Measurements from ENCODE around the gene NAXD. TPM values are rescaled to one million over a fixed set of nuclear protein-coding genes. Genes with fewer than 3 reads are reported as not detected.

Gene NAXD
- total RNA-seq, 1 donor from 2014 or later = 17.2 TPM

DNA sequence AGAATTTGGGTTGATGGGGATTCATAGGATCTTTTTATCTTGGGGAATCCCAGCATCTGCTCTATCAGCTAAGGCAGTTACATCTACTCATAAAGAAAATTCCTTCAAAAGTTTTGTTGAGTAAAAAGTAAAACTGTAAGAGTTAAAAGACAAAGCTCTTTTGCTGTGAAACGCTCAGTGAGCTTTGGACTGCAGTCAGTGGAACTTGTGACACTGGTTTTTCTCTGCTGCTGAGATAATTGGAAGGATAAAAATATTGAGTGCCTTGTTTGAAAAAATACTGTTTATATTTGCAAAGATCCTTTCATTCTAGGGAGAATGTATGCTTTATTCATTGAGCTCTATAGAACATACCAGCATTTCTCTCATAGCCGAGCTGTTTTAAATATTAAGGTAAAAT, 5.3 kb downstream of the NAXD start:
- Histone ChIP-seq H3K9me3 (no peaks in the 10 kb centered on the region), H3K27ac (no peak overlapping the region), H3K36me3 (peaks cover 0 to 19% of the 10 kb centered on the region in 2 donors), H3K4me1 (peaks cover 39% of the 10 kb centered on the region), H3K27me3 (no peaks in the 10 kb centered on the region), H3K4me3 (no peak overlapping the region)
- TF ChIP-seq POLR2AphosphoS5 (IDR thresholded peaks at IDR 0.05; ENCODE audit: insufficient read depth in 1 of 2, low read depth in 1 of 2) (no peak), POLR2A (IDR thresholded peaks at IDR 0.05) (no peak)
- TF ChIP-seq, protein P1, sequence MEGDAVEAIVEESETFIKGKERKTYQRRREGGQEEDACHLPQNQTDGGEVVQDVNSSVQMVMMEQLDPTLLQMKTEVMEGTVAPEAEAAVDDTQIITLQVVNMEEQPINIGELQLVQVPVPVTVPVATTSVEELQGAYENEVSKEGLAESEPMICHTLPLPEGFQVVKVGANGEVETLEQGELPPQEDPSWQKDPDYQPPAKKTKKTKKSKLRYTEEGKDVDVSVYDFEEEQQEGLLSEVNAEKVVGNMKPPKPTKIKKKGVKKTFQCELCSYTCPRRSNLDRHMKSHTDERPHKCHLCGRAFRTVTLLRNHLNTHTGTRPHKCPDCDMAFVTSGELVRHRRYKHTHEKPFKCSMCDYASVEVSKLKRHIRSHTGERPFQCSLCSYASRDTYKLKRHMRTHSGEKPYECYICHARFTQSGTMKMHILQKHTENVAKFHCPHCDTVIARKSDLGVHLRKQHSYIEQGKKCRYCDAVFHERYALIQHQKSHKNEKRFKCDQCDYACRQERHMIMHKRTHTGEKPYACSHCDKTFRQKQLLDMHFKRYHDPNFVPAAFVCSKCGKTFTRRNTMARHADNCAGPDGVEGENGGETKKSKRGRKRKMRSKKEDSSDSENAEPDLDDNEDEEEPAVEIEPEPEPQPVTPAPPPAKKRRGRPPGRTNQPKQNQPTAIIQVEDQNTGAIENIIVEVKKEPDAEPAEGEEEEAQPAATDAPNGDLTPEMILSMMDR (IDR thresholded peaks at IDR 0.05) = no peak
- intact Hi-C loops (cut with DNase I) = no loop called here
- no peak for DNase-seq (ENCODE audit: extremely low spot score in 2 of 2)

DNA sequence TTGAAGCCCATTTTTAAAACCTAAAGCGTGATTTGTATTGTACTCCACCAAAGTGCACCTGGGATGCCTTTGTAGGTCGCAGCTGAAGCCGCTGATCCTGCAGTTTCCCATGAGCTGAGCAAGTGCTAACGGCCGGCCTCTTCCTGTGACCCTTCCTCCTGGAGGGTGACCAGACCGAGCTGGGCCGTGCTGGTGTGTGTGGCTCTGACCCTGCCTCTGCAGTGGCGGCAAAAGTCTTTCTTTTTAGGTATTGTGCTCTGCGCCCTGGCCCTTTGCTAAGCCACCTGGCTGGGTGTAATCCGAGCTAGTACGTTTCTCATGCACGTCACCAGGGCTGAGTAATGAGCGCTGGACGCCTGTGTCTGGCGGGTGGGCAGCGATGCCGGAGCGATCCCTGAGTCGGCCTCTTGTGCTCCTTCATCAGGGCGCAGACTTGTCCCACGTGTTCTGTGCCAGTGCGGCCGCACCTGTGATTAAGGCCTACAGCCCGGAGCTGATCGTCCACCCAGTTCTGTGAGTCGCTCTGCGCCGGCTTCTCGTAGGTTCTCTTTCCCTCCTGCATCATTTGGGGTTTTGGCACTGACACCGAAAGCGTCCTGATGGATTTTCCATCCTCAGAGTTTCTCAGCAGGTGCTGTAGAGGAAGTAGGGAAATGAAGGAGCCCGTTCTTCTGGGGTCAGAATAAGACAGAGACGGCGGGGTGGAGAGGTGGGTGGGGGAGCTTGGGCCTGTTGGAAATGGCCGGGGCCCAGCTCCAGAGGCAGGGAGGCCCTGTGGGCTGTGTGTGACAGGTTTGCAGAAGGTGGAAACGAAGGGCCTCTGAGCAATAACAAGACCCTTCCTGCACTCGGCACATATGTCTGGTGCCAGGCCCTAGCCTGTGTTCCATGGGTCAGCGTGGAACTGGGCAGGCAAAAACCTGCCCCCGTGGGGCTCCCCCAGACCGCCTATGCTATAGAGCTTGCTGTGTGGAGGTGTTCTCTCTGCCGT, 9.7 kb downstream of the NAXD start:
- intact Hi-C loops (cut with DNase I) = loop anchor here (5.0 kb wide), 1 partner anchor 547 kb away; no protein-coding TSS in a partner anchor
- H3K27ac ChIP-seq = no peak overlapping the region
- no peak for TF ChIP-seq POLR2AphosphoS5 (IDR thresholded peaks at IDR 0.05; ENCODE audit: insufficient read depth in 1 of 2, low read depth in 1 of 2)
- TF ChIP-seq, protein P1 (IDR thresholded peaks at IDR 0.05) = no peak
- no peak for TF ChIP-seq POLR2A (IDR thresholded peaks at IDR 0.05)
- no peak overlapping the region for H3K4me3 ChIP-seq
- peaks cover 0 to 37% of the 10 kb centered on the region in 2 donors for H3K36me3 ChIP-seq
- H3K4me1 ChIP-seq = peaks cover 39% of the 10 kb centered on the region
- H3K9me3 ChIP-seq = no peaks in the 10 kb centered on the region
- no peak for DNase-seq (ENCODE audit: extremely low spot score in 2 of 2)
- H3K27me3 ChIP-seq = no peaks in the 10 kb centered on the region

DNA sequence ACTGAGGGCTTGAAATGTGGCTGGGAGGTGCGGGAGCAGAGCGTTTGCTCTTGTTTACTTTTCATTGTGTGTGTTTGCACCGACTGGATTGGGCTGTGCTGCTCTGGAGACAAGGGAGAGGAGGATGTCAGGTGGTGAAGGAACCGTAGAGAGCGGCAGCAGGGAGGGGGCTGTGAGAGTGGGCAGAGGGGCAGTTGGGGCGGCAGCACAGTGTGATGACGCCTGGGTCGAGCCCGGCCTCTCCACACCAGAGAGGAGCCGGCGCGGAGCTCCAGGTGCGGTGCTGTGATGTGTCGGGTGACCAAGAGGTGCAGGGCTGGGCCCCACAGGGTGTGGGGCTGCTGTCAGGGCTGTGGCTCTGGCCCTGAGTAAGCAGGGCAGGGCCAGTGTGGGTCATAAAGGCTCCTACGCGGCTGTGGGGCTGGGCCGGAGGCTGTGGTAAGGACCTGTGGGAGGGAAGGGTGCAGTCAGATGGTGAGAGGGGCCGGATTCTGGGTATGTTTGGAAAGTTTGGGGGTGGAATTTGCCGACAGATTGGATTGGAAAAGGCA, 10.5 kb downstream of the NAXD start:
- H3K9me3 ChIP-seq = no peaks in the 10 kb centered on the region
- no peak overlapping the region for H3K4me3 ChIP-seq
- no peak for TF ChIP-seq POLR2AphosphoS5 (IDR thresholded peaks at IDR 0.05; ENCODE audit: insufficient read depth in 1 of 2, low read depth in 1 of 2)
- TF ChIP-seq POLR2A (IDR thresholded peaks at IDR 0.05) = no peak
- TF ChIP-seq, protein P1 (IDR thresholded peaks at IDR 0.05) = no peak
- intact Hi-C loops (cut with DNase I) = loop anchor here (5.0 kb wide), 1 partner anchor 546 kb away; no protein-coding TSS in a partner anchor
- H3K36me3 ChIP-seq = peaks cover 0 to 39% of the 10 kb centered on the region in 2 donors
- peaks cover 39% of the 10 kb centered on the region for H3K4me1 ChIP-seq
- H3K27me3 ChIP-seq = no peaks in the 10 kb centered on the region
- H3K27ac ChIP-seq = no peak overlapping the region
- no peak for DNase-seq (ENCODE audit: extremely low spot score in 2 of 2)

DNA sequence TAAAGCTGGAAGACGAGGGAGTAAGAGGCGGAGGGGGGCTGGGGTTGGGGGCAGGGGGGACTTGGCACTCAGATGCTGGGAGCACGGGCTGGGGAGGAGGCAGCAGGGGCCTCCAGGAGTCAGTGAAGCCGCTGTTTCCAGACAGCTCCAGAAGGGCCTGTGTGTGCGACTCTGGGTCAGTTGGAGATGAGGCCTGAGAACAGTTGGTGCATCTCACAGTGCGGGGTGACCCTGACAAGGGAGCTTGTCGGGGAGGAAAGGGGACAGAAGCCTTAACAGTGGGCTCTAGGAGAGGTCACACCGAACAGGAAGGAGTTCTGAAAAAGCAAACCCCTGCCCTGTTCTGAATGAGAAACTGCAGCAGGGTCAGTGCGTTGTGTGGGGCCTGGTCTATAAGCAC, 11.2 kb downstream of the NAXD start:
- DNase-seq (ENCODE audit: extremely low spot score in 2 of 2) = no peak
- no peaks in the 10 kb centered on the region for H3K9me3 ChIP-seq
- no peak overlapping the region for H3K4me3 ChIP-seq
- H3K27ac ChIP-seq = no peak overlapping the region
- no peaks in the 10 kb centered on the region for H3K27me3 ChIP-seq
- TF ChIP-seq POLR2A (IDR thresholded peaks at IDR 0.05) (no peak), POLR2AphosphoS5 (IDR thresholded peaks at IDR 0.05; ENCODE audit: insufficient read depth in 1 of 2, low read depth in 1 of 2) (no peak)
- TF ChIP-seq, protein P1 (IDR thresholded peaks at IDR 0.05) = no peak
- intact Hi-C loops (cut with DNase I) = loop anchor here (5.0 kb wide), 1 partner anchor 546 kb away; no protein-coding TSS in a partner anchor
- peaks cover 44% of the 10 kb centered on the region for H3K4me1 ChIP-seq
- H3K36me3 ChIP-seq = peaks cover 0 to 42% of the 10 kb centered on the region in 2 donors

All from vagina (tissue), 2 donors.